NCI-H2196 treated with DMSO at 0.1 percent for 48 hours (cell line): ENCODE measurements around the gene ANKMY2.
A peak's percentile ranks its signal among the peaks of the same experiment; 100 is the strongest.

ENCODE experiments used
- DNase-seq: peaks from one replicate; lab custom pipeline; 2025; ENCODE audit not compliant: unreplicated experiment; lab: John Stamatoyannopoulos, UW

Gene ANKMY2

GRCh38 chr7:16583834-16584233 lies 61.7 kb downstream of the ANKMY2 start:
- no peak for DNase-seq

- DNase-seq: no peak
Measured at GRCh38 chr7:16581286-16581685, 64.3 kb downstream of the ANKMY2 start.

- DNase-seq: no peak
Measured at GRCh38 chr7:16579216-16579615, 66.3 kb downstream of the ANKMY2 start.

- no peak for DNase-seq
Measured at GRCh38 chr7:16571941-16572340, 73.6 kb downstream of the ANKMY2 start.

GRCh38 chr7:16564909-16565426 lies 80.6 kb downstream of the ANKMY2 start:
- DNase-seq: peak; percentile 45

- no peak for DNase-seq
Measured at GRCh38 chr7:16564023-16564380, 81.6 kb downstream of the ANKMY2 start.

- no peak for DNase-seq
Measured at GRCh38 chr7:16563281-16564022, 82.1 kb downstream of the ANKMY2 start.

GRCh38 chr7:16562456-16563220 lies 82.9 kb downstream of the ANKMY2 start:
- DNase-seq: no peak

GRCh38 chr7:16561943-16562342 lies 83.6 kb downstream of the ANKMY2 start:
- DNase-seq: no peak

GRCh38 chr7:16559497-16560179 lies 85.9 kb downstream of the ANKMY2 start:
- no peak for DNase-seq

GRCh38 chr7:16558761-16559302 lies 86.7 kb downstream of the ANKMY2 start:
- no peak for DNase-seq

GRCh38 chr7:16556359-16556758 lies 89.2 kb downstream of the ANKMY2 start:
- no peak for DNase-seq

- DNase-seq: no peak
Measured at GRCh38 chr7:16554518-16555236, 90.9 kb downstream of the ANKMY2 start.

GRCh38 chr7:16550671-16551070 lies 94.9 kb downstream of the ANKMY2 start:
- DNase-seq: no peak
